Loucy (cell line): Measurements from ENCODE around the gene NCKAP5.

ENCODE experiments used
- H2AFZ ChIP-seq: fragments of 200-600 bp; sonication (generic); 2 replicates; pipeline ENCODE4 v1.6.0; 2016; ENCODE audit warnings: antibody characterized with exemption, mild to moderate bottlenecking, low read length, moderate library complexity
- H3F3A ChIP-seq: fragments of 200-600 bp; 2 replicates; pipeline ENCODE4 v1.6.0; 2016; ENCODE audit warnings: antibody characterized with exemption, low read depth, mild to moderate bottlenecking
- H3K27me3 ChIP-seq: fragments of 200-600 bp; sonication (generic); 2 replicates; pipeline ENCODE4 v1.6.1; 2014; ENCODE audit warnings: low read length, mild to moderate bottlenecking; ENCODE audit not compliant: insufficient read depth, poor library complexity, severe bottlenecking
- H3K36me3 ChIP-seq: fragments of 200-600 bp; sonication (generic); 2 replicates; pipeline ENCODE4 v1.6.1; 2016; ENCODE audit warnings: low read length; ENCODE audit not compliant: insufficient read depth
- H3K4me1 ChIP-seq: fragments of 200-600 bp; sonication (generic); 2 replicates; pipeline ENCODE4 v1.5.1; 2014; ENCODE audit warnings: low read length, mild to moderate bottlenecking; ENCODE audit not compliant: insufficient read depth, poor library complexity, severe bottlenecking
- H3K4me2 ChIP-seq: fragments of 200-600 bp; sonication (generic); 2 replicates; pipeline ENCODE4 v1.6.0; 2014; ENCODE audit warnings: antibody characterized with exemption, low read length, low read depth, mild to moderate bottlenecking; ENCODE audit not compliant: poor library complexity, severe bottlenecking
- H3K4me3 ChIP-seq: fragments of 200-600 bp; sonication (generic); 2 replicates; pipeline ENCODE4 v1.5.1; 2014; ENCODE audit warnings: low read length, mild to moderate bottlenecking, mixed read lengths; ENCODE audit not compliant: poor library complexity, severe bottlenecking
- H3K79me2 ChIP-seq: fragments of 200-600 bp; sonication (generic); 2 replicates; pipeline ENCODE4 v1.6.1; 2014; ENCODE audit warnings: low read length; ENCODE audit not compliant: insufficient read depth
- H3K9ac ChIP-seq: fragments of 200-600 bp; sonication (generic); 2 replicates; pipeline ENCODE4 v1.6.0; 2014; ENCODE audit warnings: mild to moderate bottlenecking, low read depth, low read length, moderate library complexity; ENCODE audit not compliant: poor library complexity, severe bottlenecking
- H3K9me2 ChIP-seq: fragments of 200-600 bp; sonication (generic); replicated peaks from 2 replicates; pipeline ENCODE4 v1.6.1; 2016; ENCODE audit warnings: low read depth, low read length, mixed read lengths
- H3K9me3 ChIP-seq: fragments of 200-600 bp; sonication (generic); 2 replicates; pipeline ENCODE4 v1.6.1; 2014; ENCODE audit warnings: mild to moderate bottlenecking, antibody characterized with exemption, low read length, low read depth; ENCODE audit not compliant: insufficient read depth
- H4K20me1 ChIP-seq: fragments of 200-600 bp; sonication (generic); 2 replicates; pipeline ENCODE4 v1.6.0; 2014; ENCODE audit warnings: antibody characterized with exemption, low read length, mild to moderate bottlenecking; ENCODE audit not compliant: insufficient read depth, poor library complexity, severe bottlenecking
- EZH2phosphoT487 ChIP-seq: fragments of 200-600 bp; IDR thresholded peaks from 2 replicates; pipeline ENCODE4 v1.6.1; 2018; ENCODE audit warnings: antibody characterized with exemption, mild to moderate bottlenecking, moderate library complexity, borderline replicate concordance
- TF ChIP-seq, protein P1 (sequence below): fragments of 200-600 bp; sonication (generic); conservative IDR thresholded peaks from 2 replicates; pipeline ENCODE4 v1.5.1; 2014; ENCODE audit warnings: mild to moderate bottlenecking, antibody characterized with exemption, low read length

Gene NCKAP5

DNA sequence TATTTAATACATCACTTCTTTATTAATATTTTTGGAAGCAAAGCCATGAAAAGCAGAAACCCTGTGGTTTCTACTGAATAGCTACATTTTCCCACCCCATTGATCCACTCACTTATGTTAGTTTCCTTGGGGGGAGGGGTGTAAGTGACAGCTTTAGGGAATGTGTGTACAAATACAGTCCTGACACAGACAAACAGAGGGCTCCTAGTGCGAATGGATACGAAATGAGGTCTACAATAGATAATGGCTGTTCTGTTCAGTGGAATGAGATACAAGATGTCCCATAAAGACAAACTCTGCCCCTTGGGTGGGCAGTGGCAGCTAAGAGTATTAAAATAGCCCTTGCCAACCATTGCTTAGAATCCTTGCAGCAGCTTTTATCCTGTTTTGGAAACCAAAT, 312.9 kb downstream of the NCKAP5 start:
- H4K20me1 ChIP-seq = no peaks in the 10 kb centered on the region

DNA sequence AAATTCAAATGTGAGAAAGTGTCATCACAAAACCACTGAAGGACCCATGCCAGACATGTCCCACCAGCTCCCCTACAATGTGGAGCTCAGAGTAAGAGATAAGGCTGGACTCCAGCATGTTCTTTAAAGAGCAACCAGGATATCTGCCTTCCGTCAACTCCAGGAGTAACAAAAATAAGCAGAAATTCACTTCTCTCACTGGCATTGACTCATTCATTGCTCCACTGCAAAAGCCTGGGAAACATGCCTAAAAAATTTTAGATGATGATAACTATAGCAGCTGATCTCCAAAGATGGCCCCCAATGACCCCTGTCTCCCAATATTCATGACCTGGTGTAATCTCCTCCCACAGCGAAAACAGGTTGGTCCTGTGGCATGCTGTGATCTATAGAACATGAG, 314.5 kb downstream of the NCKAP5 start:
- Histone ChIP-seq H3K4me2 (no peak overlapping the region), H3K9me2 (no peaks in the 10 kb centered on the region), H3K4me3 (no peak overlapping the region), H3F3A (no peaks in the 10 kb centered on the region), H2AFZ (no peak overlapping the region), H3K79me2 (no peaks in the 10 kb centered on the region), H3K9me3 (no peaks in the 10 kb centered on the region), H3K36me3 (no peaks in the 10 kb centered on the region), H3K9ac (no peak overlapping the region), H3K27me3 (no peaks in the 10 kb centered on the region), H4K20me1 (no peaks in the 10 kb centered on the region), H3K4me1 (no peaks in the 10 kb centered on the region)
- TF ChIP-seq EZH2phosphoT487 = no peak

More for the DNA sequence above, 312.9 kb downstream of the NCKAP5 start:
- no peaks in the 10 kb centered on the region for H3K79me2 ChIP-seq
- no peaks in the 10 kb centered on the region for H3K27me3 ChIP-seq
- no peaks in the 10 kb centered on the region for H3F3A ChIP-seq
- no peaks in the 10 kb centered on the region for H3K36me3 ChIP-seq
- H3K4me1 ChIP-seq = no peaks in the 10 kb centered on the region
- H2AFZ ChIP-seq = no peak overlapping the region
- TF ChIP-seq, protein P1, sequence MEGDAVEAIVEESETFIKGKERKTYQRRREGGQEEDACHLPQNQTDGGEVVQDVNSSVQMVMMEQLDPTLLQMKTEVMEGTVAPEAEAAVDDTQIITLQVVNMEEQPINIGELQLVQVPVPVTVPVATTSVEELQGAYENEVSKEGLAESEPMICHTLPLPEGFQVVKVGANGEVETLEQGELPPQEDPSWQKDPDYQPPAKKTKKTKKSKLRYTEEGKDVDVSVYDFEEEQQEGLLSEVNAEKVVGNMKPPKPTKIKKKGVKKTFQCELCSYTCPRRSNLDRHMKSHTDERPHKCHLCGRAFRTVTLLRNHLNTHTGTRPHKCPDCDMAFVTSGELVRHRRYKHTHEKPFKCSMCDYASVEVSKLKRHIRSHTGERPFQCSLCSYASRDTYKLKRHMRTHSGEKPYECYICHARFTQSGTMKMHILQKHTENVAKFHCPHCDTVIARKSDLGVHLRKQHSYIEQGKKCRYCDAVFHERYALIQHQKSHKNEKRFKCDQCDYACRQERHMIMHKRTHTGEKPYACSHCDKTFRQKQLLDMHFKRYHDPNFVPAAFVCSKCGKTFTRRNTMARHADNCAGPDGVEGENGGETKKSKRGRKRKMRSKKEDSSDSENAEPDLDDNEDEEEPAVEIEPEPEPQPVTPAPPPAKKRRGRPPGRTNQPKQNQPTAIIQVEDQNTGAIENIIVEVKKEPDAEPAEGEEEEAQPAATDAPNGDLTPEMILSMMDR = no peak
- TF ChIP-seq EZH2phosphoT487 = no peak
- H3K9me2 ChIP-seq = no peaks in the 10 kb centered on the region
- H3K9ac ChIP-seq = no peak overlapping the region
- H3K4me2 ChIP-seq = no peak overlapping the region
- no peaks in the 10 kb centered on the region for H3K9me3 ChIP-seq
- H3K4me3 ChIP-seq = no peak overlapping the region

DNA sequence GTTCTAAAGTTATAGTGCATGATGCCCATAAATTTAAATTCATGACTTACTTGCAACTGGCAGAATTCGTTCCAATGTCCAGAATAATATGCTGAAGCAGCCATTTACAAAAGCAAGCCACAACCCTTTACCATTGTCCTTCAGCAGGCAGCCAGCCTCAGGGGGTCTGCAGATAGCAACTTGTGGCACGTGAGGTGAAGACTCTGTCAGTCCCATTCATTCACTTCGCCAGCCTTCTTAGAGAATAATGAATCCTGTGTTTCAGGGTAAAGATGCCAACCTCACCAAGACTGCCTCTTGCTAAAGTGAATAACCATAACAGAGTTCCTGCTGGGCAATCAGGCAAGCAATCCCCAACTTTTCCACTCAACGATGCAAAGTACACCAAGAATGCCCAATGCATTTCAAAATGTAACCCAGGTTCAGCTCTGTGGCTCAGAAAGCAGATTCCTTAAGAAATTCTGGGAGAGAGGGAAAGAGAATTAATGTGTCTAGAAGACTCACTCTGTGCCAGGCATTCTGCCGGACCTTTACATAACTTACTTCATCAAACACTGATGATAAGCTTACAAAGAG, 315.4 kb downstream of the NCKAP5 start:
- Histone ChIP-seq H3K4me1 (no peaks in the 10 kb centered on the region), H3K4me2 (no peak overlapping the region), H3K27me3 (no peaks in the 10 kb centered on the region), H4K20me1 (no peaks in the 10 kb centered on the region), H3K9ac (no peak overlapping the region), H3F3A (no peaks in the 10 kb centered on the region), H3K79me2 (no peaks in the 10 kb centered on the region), H3K36me3 (no peaks in the 10 kb centered on the region), H3K9me2 (no peaks in the 10 kb centered on the region), H2AFZ (no peak overlapping the region), H3K4me3 (no peak overlapping the region), H3K9me3 (no peaks in the 10 kb centered on the region)
- no peak for TF ChIP-seq EZH2phosphoT487
- TF ChIP-seq, protein P1 = no peak

DNA sequence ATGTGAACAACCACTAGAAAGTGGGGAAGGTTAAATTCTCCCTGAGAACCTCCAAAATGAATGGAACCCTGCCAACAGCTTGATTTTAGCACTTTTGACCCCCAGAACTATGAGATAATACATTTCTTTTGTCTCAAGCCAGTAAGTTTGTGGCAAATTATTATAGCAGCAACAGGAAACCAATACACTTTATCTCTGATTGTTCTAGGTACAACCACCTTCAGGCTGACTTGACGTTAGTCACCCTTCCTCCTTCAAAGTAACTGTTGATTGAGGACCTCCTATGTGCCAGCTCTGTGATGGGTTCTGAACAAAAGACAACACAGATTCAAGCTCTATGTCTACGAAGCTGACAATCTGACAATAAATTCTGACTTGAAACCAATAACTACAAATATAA, 318.9 kb downstream of the NCKAP5 start:
- no peaks in the 10 kb centered on the region for H3K9me3 ChIP-seq
- H3K4me1 ChIP-seq = no peaks in the 10 kb centered on the region
- no peaks in the 10 kb centered on the region for H3K36me3 ChIP-seq
- no peaks in the 10 kb centered on the region for H4K20me1 ChIP-seq
- no peak overlapping the region for H3K4me3 ChIP-seq
- no peaks in the 10 kb centered on the region for H3K9me2 ChIP-seq
- H3F3A ChIP-seq = no peaks in the 10 kb centered on the region
- H3K4me2 ChIP-seq = no peak overlapping the region
- no peaks in the 10 kb centered on the region for H3K27me3 ChIP-seq
- H2AFZ ChIP-seq = no peak overlapping the region
- no peak overlapping the region for H3K9ac ChIP-seq
- no peaks in the 10 kb centered on the region for H3K79me2 ChIP-seq
- TF ChIP-seq, protein P1 = no peak
- no peak for TF ChIP-seq EZH2phosphoT487
